Glutamatergic neuron (in vitro differentiated cells): ENCODE results near the gene FAM81A. TPM values are rescaled to one million over a fixed set of nuclear protein-coding genes. Genes with fewer than 3 reads are reported as not detected.
"Not testable (repeated sequence)": the region's sequence is repeated elsewhere in the genome, so short reads cannot be mapped to it uniquely, and the experiment has no call there.

ENCODE experiments used
- DNase-seq: peaks from one replicate; pipeline ENCODE4 v3.0.0; 2022
- H3K27ac Mint-ChIP-seq: one replicate; pipeline ENCODE4 v1.8.0; 2020; ENCODE audit warnings: mild to moderate bottlenecking, mixed read lengths, inconsistent platforms; ENCODE audit not compliant: unreplicated experiment
- H3K27me3 Mint-ChIP-seq: one replicate; pipeline ENCODE4 v1.8.0; 2020; ENCODE audit warnings: mild to moderate bottlenecking, moderate library complexity, mixed read lengths, inconsistent platforms; ENCODE audit not compliant: unreplicated experiment
- H3K36me3 Mint-ChIP-seq: one replicate; pipeline ENCODE4 v1.8.0; 2020; ENCODE audit warnings: mild to moderate bottlenecking, mixed read lengths, inconsistent platforms; ENCODE audit not compliant: unreplicated experiment
- H3K4me1 Mint-ChIP-seq: one replicate; pipeline ENCODE4 v1.8.0; 2020; ENCODE audit warnings: mild to moderate bottlenecking, low read depth, mixed read lengths, inconsistent platforms; ENCODE audit not compliant: unreplicated experiment
- H3K4me3 Mint-ChIP-seq: one replicate; pipeline ENCODE4 v1.8.0; 2020; ENCODE audit warnings: mild to moderate bottlenecking, mixed read lengths, inconsistent platforms; ENCODE audit not compliant: unreplicated experiment
- H3K9me3 Mint-ChIP-seq: one replicate; pipeline ENCODE4 v1.8.0; 2020; ENCODE audit warnings: mild to moderate bottlenecking, moderate library complexity, mixed read lengths, inconsistent platforms; ENCODE audit not compliant: unreplicated experiment
- total RNA-seq: library from RNA; stranded (reverse); fragmentation: NEBNext Ultra II Directional; extraction: Animal tissue kit (Norgen Biotek cat#: 25700); gene quantifications from one replicate; pipeline ENCODE4 v1.2.1, GENCODE V29; 2021; ENCODE audit not compliant: unreplicated experiment
- TF ChIP-seq, protein P1 (sequence below): fragments of 200-600 bp; sonication (generic); IDR thresholded peaks from one replicate; pipeline ENCODE4 v1.5.0; 2021; ENCODE audit not compliant: partially characterized antibody, unreplicated experiment

The FAM81A gene
- total RNA-seq, 1 donor from 2014 or later: not detected

DNA sequence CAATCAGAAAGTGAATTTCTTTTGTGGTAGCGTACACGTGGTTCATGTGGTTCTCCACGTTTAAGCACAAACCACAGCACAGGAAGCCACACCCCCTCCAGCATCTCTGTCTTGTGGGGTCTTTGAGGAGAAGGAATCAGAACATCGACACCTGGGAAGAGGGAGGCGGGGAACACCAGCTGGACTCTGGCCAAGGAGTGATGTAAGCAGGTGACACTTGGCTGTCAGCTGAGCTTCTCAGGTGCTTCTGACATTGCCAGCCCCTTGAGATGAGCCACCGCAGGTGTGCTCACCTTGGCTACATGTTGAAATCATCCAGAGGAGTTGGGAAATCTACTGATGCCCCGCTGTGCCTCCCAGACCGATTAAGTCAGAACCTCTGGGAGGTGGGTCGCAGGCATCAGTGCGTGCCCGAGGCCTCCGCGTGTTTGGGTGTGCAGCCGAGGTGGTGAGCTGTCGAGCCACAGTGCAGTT lies 85.0 kb downstream of the FAM81A start:
- Mint-ChIP-seq H3K9me3 (no peaks in the 10 kb centered on the region), H3K4me3 (no peak overlapping the region), H3K4me1 (no peaks in the 10 kb centered on the region), H3K27me3 (peaks cover 2% of the 10 kb centered on the region), H3K36me3 (no peaks in the 10 kb centered on the region), H3K27ac (no peak overlapping the region)
- TF ChIP-seq, protein P1, sequence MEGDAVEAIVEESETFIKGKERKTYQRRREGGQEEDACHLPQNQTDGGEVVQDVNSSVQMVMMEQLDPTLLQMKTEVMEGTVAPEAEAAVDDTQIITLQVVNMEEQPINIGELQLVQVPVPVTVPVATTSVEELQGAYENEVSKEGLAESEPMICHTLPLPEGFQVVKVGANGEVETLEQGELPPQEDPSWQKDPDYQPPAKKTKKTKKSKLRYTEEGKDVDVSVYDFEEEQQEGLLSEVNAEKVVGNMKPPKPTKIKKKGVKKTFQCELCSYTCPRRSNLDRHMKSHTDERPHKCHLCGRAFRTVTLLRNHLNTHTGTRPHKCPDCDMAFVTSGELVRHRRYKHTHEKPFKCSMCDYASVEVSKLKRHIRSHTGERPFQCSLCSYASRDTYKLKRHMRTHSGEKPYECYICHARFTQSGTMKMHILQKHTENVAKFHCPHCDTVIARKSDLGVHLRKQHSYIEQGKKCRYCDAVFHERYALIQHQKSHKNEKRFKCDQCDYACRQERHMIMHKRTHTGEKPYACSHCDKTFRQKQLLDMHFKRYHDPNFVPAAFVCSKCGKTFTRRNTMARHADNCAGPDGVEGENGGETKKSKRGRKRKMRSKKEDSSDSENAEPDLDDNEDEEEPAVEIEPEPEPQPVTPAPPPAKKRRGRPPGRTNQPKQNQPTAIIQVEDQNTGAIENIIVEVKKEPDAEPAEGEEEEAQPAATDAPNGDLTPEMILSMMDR: no peak
- DNase-seq: no peak

DNA sequence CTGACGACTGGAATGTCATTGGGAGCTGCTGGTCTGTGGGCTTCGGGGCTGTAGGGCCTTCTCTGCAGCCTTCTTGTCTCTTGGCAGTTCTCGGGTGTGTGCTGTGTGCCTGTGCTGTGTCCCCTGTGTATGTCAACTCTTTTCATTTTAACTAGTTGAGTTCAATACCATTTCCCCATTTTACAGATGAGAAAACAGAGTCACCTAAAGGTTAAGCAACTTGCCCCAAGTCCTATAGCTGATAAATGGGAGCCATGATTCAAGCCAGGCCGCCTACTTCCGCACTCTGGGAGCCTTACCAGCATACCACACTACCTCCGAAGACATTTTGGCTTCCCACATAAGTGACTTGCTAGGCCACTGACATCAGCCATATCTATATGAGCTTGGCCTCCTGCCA lies 85.7 kb downstream of the FAM81A start:
- H3K4me3 Mint-ChIP-seq: no peak overlapping the region

DNA sequence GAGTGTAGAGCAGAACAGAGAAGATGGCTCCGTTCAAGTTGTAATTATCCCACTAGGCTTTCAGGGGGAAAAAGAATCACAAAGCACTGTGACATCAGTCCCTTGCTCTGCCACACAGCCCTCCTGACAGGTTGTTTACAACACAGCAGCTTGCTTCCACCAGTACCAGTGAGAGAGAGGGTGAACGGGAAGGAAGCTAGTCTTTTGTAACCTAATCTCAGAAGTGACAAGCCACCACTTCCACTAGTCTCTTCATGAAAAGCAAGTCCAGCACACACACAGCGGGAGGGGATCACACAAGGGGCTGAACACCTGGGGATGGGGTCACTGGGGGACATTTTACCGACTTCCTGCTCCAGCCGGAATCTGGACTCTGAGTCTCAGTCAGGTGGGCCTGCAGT lies 86.3 kb downstream of the FAM81A start:
- Mint-ChIP-seq H3K27ac (no peak overlapping the region), H3K36me3 (no peaks in the 10 kb centered on the region), H3K9me3 (no peaks in the 10 kb centered on the region), H3K27me3 (no peaks in the 10 kb centered on the region), H3K4me1 (no peaks in the 10 kb centered on the region), H3K4me3 (no peak overlapping the region)
- TF ChIP-seq, protein P1: no peak
- no peak for DNase-seq

More for the DNA sequence above, 85.7 kb downstream of the FAM81A start:
- Mint-ChIP-seq H3K36me3 (no peaks in the 10 kb centered on the region), H3K4me1 (no peaks in the 10 kb centered on the region), H3K27me3 (peaks cover 2% of the 10 kb centered on the region), H3K9me3 (no peaks in the 10 kb centered on the region), H3K27ac (no peak overlapping the region)
- no peak for DNase-seq
- TF ChIP-seq, protein P1: no peak

DNA sequence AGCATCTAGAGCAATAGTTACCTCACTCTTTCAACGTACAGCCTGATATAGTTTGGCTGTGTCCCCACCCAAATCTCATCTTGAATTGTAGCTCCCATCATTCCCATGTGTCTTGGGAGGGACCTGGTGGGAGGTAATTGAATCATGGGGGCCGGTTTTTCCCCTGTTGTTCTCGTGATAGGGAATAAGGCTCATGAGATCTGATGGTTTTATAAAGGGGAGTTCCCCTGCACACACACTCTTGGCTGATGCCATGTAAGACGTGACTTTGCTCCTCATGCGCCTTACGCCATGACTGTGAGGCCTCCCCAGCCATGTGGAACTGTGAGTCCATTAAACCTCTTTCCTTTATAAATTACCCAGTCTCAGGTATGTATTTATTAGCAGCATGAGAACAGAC lies 88.5 kb downstream of the FAM81A start:
- H3K9me3 Mint-ChIP-seq, H3K4me1 Mint-ChIP-seq, DNase-seq, H3K4me3 Mint-ChIP-seq, H3K36me3 Mint-ChIP-seq, H3K27ac Mint-ChIP-seq, H3K27me3 Mint-ChIP-seq: not testable (repeated sequence)

DNA sequence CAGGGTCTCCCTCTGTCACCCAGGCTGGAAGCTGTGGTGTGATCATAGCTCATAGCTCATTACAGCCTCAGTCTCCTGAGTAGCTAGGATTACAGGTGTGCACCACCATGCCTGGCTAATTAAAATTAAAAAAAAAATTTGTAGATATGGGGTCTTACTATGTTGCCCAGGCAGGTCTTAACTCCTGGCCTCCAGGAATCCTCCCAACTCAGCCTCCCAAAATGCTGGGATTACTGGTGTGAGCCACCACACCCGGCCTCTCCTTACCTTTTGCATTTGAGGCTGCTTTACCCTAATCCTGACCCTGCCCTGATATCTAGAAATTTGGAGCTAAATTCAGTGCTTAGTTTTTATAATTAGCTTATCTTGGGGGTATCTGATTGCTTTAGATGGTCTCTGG lies 90.4 kb downstream of the FAM81A start:
- no peak for DNase-seq
- Mint-ChIP-seq H3K4me1 (no peaks in the 10 kb centered on the region), H3K27ac (no peak overlapping the region), H3K9me3 (no peaks in the 10 kb centered on the region), H3K4me3 (peak overlapping the region; percentile 0), H3K27me3 (no peaks in the 10 kb centered on the region), H3K36me3 (no peaks in the 10 kb centered on the region)
- TF ChIP-seq, protein P1: no peak

DNA sequence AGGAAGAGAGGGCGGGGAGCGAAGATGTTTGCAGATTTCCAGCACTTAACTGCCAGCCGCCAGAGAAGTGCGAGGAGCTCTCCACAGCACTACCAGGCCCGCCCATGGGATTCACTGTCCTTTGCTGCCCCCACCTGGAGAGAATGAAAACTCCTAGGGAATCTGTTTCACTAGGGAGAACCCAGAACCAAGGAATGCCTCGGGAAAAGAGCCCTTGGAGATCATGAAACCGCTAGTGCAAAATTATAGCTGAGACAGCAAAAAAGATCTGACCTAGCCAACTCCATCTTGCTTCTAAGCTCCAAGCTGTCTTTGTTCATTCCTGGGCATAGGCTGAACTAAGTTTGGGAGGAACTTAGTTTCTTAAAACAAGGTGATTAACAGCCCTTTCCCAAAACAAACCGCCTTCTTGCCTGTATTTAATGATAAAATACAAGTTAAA lies 91.0 kb downstream of the FAM81A start:
- TF ChIP-seq, protein P1: peak; percentile 77
- H3K9me3 Mint-ChIP-seq: no peaks in the 10 kb centered on the region
- no peak overlapping the region for H3K27ac Mint-ChIP-seq

More for the DNA sequence above, 91.0 kb downstream of the FAM81A start:
- H3K4me1 Mint-ChIP-seq: no peaks in the 10 kb centered on the region
- H3K27me3 Mint-ChIP-seq: no peaks in the 10 kb centered on the region
- peak; percentile 84 for DNase-seq
- H3K36me3 Mint-ChIP-seq: no peaks in the 10 kb centered on the region
- peak overlapping the region; percentile 0 for H3K4me3 Mint-ChIP-seq
